OCI-LY7 (cell line): ENCODE data around the gene VOPP1. TPM values are rescaled to one million over a fixed set of nuclear protein-coding genes. Genes with fewer than 3 reads are reported as not detected.

Experiments
- BruUV-seq: library from RNA; stranded (reverse); fragments of 400-500 nt; replicated peaks from 2 replicates; lab custom pipeline; 2021; lab: Mats Ljungman, UMichigan
- CTCF ChIA-PET: fragments of 300-600 bp; sonication (Branson Sonifier 250); formaldehyde crosslinking; loops from one replicate; lab custom pipeline; 2022; ENCODE audit warnings: antibody characterized with exemption; ENCODE audit not compliant: unreplicated experiment; lab: Charles Lee
- POLR2A ChIA-PET: fragments of 300-600 bp; sonication (Branson Sonifier 250); formaldehyde crosslinking; loops from one replicate; lab custom pipeline; 2022; ENCODE audit warnings: antibody characterized with exemption; lab: Charles Lee
- DNase-seq: peaks from one replicate; pipeline ENCODE4 v3.0.0-alpha.2; 2015; ENCODE audit warnings: low spot score
- H2AFZ ChIP-seq: fragments of 200-600 bp; sonication (generic), shearing (Covaris generic); 2 replicates; pipeline ENCODE4 v1.6.1; 2014; ENCODE audit warnings: mild to moderate bottlenecking, antibody characterized with exemption, low read length, moderate library complexity
- H3K27ac ChIP-seq: fragments of 200-600 bp; sonication (generic); 2 replicates; pipeline ENCODE4 v1.5.1; 2014; ENCODE audit warnings: mixed run types, low read depth, mild to moderate bottlenecking, moderate library complexity, low read length, inconsistent platforms; ENCODE audit not compliant: poor library complexity, severe bottlenecking
- H3K36me3 ChIP-seq: fragments of 200-600 bp; sonication (generic); 2 replicates; pipeline ENCODE4 v1.6.1; 2014; ENCODE audit warnings: mild to moderate bottlenecking, antibody characterized with exemption, low read length, moderate library complexity, mixed read lengths; ENCODE audit not compliant: insufficient read depth
- H3K4me1 ChIP-seq: fragments of 200-600 bp; sonication (generic); 2 replicates; pipeline ENCODE4 v1.5.1; 2014; ENCODE audit warnings: mild to moderate bottlenecking, low read length; ENCODE audit not compliant: insufficient read depth, poor library complexity, severe bottlenecking
- H3K4me2 ChIP-seq: fragments of 200-600 bp; sonication (generic); 2 replicates; pipeline ENCODE4 v1.6.1; 2014; ENCODE audit warnings: mild to moderate bottlenecking, low read length
- H3K4me3 ChIP-seq: fragments of 200-600 bp; sonication (generic); 2 replicates; pipeline ENCODE4 v1.5.1; 2014; ENCODE audit warnings: mild to moderate bottlenecking, low read depth, low read length; ENCODE audit not compliant: poor library complexity, severe bottlenecking
- H3K79me2 ChIP-seq: fragments of 200-600 bp; sonication (generic); 2 replicates; pipeline ENCODE4 v1.6.1; 2016; ENCODE audit warnings: low read depth, mild to moderate bottlenecking, low read length, moderate library complexity, mixed read lengths; ENCODE audit not compliant: insufficient read depth
- H3K9me2 ChIP-seq: fragments of 200-600 bp; sonication (generic); 2 replicates; pipeline ENCODE4 v1.6.1; 2016; ENCODE audit warnings: mild to moderate bottlenecking, low read length, mixed read lengths; ENCODE audit not compliant: insufficient read depth
- H3K9me3 ChIP-seq: fragments of 200-600 bp; sonication (generic); 2 replicates; pipeline ENCODE4 v1.6.1; 2014; ENCODE audit warnings: mild to moderate bottlenecking, mixed run types, low read length, mixed read lengths
- H4K20me1 ChIP-seq: fragments of 200-600 bp; sonication (generic); 2 replicates; pipeline ENCODE4 v1.6.1; 2014; ENCODE audit warnings: mild to moderate bottlenecking, antibody characterized with exemption, low read length, moderate library complexity, mixed read lengths; ENCODE audit not compliant: insufficient read depth
- CTCF ChIP-seq: fragments of 200-600 bp; sonication (generic); conservative IDR thresholded peaks from 2 replicates; pipeline ENCODE4 v1.5.1; 2014; ENCODE audit warnings: mild to moderate bottlenecking, antibody characterized with exemption, low read length, moderate library complexity, mixed read lengths
- EZH2phosphoT487 ChIP-seq: fragments of 200-600 bp; sonication (generic); IDR thresholded peaks from 2 replicates; pipeline ENCODE4 v1.6.1; 2018; ENCODE audit warnings: low read depth, borderline replicate concordance, mild to moderate bottlenecking, mixed run types, antibody characterized with exemption, low read length, moderate library complexity, mixed read lengths
- intact Hi-C: fragments of 100-400 bp; cut with micrococcal nuclease; formaldehyde crosslinking; loops from one replicate; pipeline ENCODE4 v1.10.0; 2022; ENCODE audit not compliant: unreplicated experiment
- total RNA-seq, 2 experiments: library from RNA; depleted of rRNA in 1 of 2; stranded (reverse); fragments of >200 nt in 1 of 2; shearing (Covaris generic) in 1 of 2; gene quantifications; 2 replicates each; pipeline ENCODE4 v1.2.3, GENCODE V29; 2014 to 2022

VOPP1 gene
- total RNA-seq, 2 experiments from 2014 or later: 68.8 to 72.1 TPM

- H3K4me3 ChIP-seq: no peak overlapping the region
- ChIA-PET POLR2A (interaction anchor here (0.6 kb wide), 1 partner anchor 1049 kb away, joined by 3 read pairs; no protein-coding TSS in a partner anchor), CTCF (interaction anchor here (1.3 kb wide), 1 partner anchor 9 kb away, joined by 3 read pairs; no protein-coding TSS in a partner anchor)
Observed at GRCh38 chr7:55423277-55423711, 149.0 kb downstream of the VOPP1 start.

More at GRCh38 chr7:55423277-55423711, 149.0 kb downstream of the VOPP1 start:
- H3K79me2 ChIP-seq: no peaks in the 10 kb centered on the region
- H3K4me1 ChIP-seq: no peaks in the 10 kb centered on the region
- H3K36me3 ChIP-seq: peaks cover 13% of the 10 kb centered on the region; the same call in 1 of the 2 replicates
- no peak for TF ChIP-seq EZH2phosphoT487
- no peak; the same call in 1 of the 2 replicates for TF ChIP-seq CTCF
- DNase-seq: no peak
- no peak overlapping the region for H3K4me2 ChIP-seq
- intact Hi-C loops: no loop called here
- no peaks in the 10 kb centered on the region for H4K20me1 ChIP-seq
- BruUV-seq: no TSS peak
- H3K27ac ChIP-seq: no peak overlapping the region
- H3K9me2 ChIP-seq: no peaks in the 10 kb centered on the region
- no peaks in the 10 kb centered on the region for H3K9me3 ChIP-seq
- H2AFZ ChIP-seq: no peak overlapping the region

Other genes starting within 250 kb of the VOPP1 start
- gene LANCL2, start 207.2 kb downstream of the VOPP1 start, total RNA-seq (2014; rRNA removed; shearing (Covaris generic)): 6.4 and 9.5 TPM in 2 replicates
- 6.5 and 7.8 TPM in 2 replicates for gene LANCL2, start 207.2 kb downstream of the VOPP1 start, total RNA-seq (2022)